ENCODE measurements around the gene IKBKE.

- no peak for TF ChIP-seq EZH2phosphoT487 (IDR thresholded peaks at IDR 0.05; ENCODE audit: borderline replicate concordance)
- TF ChIP-seq CTCF (IDR thresholded peaks at IDR 0.05 in 2 of 3, conservative IDR thresholded peaks at IDR 0.05 in 1 of 3; ENCODE audit: borderline replicate concordance in 1 of 3, insufficient read depth in 1 of 3, low read depth in 2 of 3, low read length in 2 of 3) = no peak
- TF ChIP-seq REST (IDR thresholded peaks at IDR 0.05; ENCODE audit: low read depth) = no peak
- no peak for TF ChIP-seq POLR2AphosphoS5 (IDR thresholded peaks at IDR 0.05; ENCODE audit: low read depth, low read length)
These were observed 47.8 kb upstream of the IKBKE start for GRCh38 chr1:206422525-206422924.
